GM15510 (cell line): ENCODE data around the gene C20orf204.

ENCODE experiments used
- POLR2A ChIP-seq: IDR thresholded peaks from 3 replicates; pipeline ENCODE4 v1.6.1; 2011; ENCODE audit warnings: borderline replicate concordance; ENCODE audit not compliant: insufficient read length; ENCODE audit errors: extremely low read depth

C20orf204 gene

DNA sequence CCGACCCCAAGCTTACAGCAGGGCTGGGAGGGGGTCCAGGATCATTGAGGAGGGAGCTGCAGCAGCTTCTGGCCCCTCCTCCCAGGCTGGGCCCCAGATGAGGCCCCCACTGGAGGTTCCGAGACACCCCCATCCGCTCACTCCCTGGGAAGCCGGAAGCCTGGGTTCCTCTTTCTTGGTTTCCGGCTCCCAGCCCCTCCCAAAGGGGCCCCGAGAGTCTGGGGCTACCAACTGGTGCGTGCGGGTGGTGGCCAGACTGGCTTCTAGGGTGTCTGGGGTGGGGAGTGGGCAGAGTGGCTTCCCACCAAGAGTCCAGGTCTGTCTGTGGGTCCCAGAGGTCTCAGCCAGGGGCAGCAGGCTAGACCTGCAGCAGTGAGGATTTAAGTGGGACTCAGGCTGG is 41.1 kb downstream of the C20orf204 start:
- peak; percentile 47 for TF ChIP-seq POLR2A

DNA sequence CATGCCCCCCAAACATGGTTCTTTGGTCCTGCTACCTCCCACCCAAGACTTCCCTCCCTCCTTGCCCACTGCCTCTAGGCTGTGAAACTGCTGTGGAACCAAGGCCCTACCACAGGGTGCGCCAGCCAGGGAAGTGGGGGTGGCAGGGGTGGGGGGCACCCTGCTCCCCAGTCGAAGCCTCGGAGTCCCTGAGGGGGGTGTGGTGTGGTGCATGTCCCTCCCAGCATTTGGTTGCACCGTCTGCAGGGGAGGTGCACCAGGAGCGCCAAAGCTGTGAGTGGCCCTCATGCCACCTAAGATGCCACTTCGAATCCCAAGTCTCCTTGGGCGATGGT is 41.5 kb downstream of the C20orf204 start:
- TF ChIP-seq POLR2A = no peak

DNA sequence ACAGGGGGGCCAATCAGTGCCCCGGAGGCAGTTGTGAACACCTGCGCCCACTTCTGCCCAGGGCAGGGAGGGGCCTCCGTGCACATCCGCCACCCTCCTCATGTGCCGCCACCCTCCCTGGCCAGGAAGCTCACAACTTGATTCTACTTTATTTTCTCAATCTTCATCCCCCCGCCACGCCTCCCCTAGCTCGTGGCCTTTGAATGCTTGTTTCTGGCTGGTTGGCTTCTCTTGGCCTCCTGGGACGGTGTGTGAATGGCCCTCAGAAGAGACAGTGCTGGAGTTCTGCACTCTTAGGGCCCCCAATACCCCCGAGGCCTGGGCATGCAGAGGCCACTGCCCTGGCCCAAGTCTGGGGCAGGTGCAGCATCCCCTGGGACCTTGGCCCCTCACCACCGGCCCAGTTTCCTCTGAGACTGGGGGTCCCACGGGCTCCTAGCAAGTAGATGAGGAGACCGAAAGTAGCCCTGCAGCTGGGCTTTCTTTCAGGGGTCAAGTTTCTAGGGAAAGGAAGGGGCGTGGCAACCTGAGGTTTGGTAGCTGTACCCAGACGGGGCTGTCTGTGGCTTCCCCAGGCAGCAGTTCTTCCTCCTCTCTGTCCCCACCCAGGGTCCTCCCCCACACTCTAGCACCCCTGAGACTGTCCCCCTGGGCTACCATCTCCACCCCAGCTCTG is 42.0 kb downstream of the C20orf204 start:
- TF ChIP-seq POLR2A = no peak

DNA sequence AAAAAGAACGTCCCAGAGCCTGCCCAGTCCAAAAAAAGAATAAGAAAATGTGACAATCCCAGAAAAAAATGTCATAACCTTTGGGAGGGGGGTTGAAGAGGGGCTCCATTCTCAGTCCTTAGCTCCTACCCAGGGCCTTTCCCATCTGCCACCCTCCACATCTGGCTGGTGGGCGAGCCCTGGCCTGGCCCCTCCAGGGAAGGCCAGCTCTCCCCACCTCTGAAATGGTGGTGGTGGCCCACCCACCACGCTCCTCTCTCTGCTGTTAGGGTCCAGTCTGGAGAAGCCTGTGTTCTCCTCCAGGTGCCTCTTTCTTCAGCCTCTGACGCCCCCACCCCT is 42.9 kb downstream of the C20orf204 start:
- TF ChIP-seq POLR2A = no peak

DNA sequence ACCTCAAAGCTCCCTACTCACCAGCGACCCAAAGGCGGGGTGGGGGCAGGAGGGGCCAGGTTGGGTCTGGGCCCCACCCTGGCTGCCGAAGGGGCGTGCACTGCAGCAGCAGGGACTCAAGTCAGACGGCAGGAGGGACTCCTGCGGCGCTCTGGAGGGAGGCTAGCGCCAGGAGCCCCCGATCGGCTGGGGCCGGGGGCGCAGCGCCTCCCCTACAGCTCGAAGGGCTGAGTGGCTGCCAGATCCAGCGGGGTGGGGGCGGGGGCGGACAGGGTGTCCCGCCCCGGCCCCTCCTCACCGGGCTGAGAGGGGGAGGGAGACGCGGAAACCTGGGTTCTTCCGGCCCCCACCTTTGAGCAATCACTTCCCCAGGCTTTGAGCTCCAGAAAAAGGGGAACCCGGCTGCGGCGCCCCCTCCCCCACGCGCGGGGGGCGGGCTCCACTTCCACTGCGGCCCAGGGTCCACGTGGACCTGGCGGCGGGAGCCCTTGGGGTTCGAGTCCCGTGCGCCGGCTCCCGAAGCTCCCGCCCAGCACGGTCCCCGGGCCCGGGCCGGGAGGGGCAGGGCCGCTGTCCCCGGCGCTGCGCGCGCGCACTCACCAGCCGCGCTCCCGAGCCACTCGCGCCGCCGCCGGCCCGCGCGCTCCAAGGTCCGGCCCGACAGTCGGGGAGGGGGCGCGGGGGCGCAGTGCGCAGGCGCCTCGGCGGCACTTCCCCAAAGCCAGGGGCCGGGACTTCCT is 43.5 kb downstream of the C20orf204 start, which contains the start of gene RGS19:
Gene RGS19 (minus strand): TSS at position 246 of the 740 bp plus-strand sequence. CDS start 2,632 bp downstream, outside the sequence.
- peak; percentile 45 for TF ChIP-seq POLR2A

DNA sequence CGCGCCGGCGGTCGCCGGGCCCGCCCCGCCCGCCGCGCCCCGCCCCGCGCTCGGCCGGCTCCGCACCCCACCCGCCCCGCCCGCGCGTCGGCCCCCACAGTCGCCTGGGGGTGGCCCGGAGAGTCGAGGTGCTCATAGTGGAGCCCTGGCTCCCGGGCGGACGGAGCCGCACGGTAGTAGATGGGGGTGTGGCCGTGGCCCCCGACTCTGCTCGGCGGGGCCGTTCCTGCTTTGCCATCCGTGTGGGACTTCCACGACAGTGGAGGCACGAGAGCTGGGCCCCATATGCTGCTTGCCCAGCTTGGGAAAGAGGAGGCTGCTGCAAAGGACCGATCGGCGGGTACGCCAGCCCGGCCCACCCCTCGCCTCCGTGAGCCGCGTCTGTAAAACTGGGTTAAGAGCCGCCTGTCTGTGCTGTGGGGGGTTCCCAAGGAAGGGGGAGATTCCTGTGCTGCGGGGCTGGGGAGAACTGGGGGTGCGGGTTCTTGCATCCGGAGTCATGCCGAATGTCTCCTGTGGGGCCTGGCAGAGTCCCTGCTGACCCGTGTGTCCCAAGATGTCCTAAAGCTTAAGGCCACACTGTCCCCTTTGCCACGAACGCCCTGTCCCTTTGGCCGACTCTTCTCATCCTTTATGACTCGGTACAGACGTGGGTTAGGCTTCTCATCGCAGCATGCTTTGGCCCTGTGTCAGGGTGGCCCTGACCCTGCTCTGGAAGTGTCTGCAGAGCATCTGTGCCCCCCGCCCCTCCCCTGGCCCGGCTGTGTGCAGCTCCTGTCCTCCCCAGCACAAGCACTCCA is 44.2 kb downstream of the C20orf204 start, which contains the start of gene OPRL1:
Gene OPRL1 (plus strand): TSS at position 70 of the 800 bp plus-strand sequence. CDS start 12,639 bp downstream, outside the sequence.
- no peak for TF ChIP-seq POLR2A

DNA sequence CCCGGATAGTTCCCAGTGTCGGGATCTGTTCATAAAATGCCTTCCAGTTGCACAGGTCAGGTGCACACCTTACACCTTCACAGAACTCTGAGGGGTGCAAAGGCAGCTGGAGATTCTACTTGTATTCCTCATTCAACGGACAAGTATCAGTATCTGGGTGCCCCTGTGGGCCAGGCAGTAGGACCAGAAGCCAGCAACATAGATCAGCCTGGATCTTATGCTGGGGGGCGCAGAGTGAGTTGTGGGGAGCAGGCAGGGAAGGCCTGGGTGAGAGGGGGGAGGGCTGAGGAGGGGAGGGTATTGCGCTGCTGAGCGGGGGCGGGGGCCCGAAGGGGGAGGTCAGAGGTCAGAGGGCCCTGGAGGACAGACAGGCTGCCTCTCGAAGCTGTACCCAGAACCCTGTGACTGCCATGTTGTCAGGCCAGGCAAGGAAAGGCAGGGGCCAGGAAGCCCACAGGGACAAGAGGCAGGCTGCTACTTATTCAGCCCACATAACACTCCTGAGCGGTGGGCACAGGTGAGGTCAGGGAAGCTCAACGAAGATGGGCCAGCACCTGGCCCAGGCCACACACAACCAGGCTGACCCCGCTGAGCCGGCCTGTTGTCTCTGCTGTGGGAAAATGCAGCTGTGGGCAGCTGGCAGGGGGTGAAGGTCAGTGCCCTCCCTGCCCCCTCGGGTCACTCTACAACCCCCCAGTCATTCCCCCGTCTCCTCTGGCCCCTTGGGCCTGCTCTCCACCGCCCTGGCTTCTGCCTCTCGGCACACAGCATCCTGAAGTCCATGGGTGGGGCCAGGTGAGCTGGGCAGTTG is 45.0 kb downstream of the C20orf204 start:
- no peak for TF ChIP-seq POLR2A

DNA sequence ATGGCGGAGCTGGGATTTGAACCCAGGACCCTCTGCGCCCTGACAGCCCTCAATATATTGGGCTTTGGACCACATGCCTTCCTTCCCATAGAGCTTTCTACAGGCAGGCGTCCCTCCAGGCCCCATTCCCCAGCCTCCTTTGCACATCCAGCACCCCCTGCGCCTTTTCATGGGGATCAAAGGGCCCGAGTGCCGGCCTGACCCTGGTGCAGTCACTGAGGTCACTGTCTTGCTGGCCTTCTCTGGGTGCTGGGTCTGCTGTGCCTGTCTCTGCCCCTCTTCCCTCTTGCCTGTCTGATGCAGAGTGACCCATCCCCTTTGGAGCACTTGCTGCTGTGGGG is 45.6 kb downstream of the C20orf204 start:
- no peak for TF ChIP-seq POLR2A

DNA sequence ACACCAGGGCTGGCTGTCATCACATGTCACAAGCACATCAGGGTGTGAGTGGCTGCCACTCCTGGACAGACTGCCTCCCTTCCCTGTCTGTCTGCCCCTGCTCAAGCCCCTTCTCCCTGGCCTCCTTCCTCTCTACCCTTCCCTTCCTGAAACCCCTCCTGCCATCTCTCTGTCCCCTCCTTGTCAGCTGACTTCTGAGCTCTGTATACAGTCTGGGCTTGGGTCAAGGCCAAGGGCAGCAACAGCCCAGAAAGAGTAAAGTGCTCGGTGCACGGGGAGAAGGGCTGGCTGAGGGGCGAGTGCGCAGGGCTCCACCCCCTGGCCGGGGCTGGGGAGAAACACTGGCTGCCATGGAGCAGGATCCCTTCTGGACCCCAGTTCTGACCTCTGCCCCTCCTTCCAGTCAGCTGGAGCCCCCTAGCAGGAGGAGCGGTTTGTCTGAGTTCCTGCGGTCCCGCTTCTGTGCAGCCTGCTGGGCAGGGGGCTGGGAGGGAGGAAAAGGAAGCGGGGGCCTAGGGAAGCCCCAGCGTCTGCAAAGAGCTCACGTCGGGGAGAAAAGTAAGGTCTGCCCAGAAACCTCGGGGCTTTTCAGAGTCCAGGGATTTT is 46.2 kb downstream of the C20orf204 start:
- TF ChIP-seq POLR2A = no peak

DNA sequence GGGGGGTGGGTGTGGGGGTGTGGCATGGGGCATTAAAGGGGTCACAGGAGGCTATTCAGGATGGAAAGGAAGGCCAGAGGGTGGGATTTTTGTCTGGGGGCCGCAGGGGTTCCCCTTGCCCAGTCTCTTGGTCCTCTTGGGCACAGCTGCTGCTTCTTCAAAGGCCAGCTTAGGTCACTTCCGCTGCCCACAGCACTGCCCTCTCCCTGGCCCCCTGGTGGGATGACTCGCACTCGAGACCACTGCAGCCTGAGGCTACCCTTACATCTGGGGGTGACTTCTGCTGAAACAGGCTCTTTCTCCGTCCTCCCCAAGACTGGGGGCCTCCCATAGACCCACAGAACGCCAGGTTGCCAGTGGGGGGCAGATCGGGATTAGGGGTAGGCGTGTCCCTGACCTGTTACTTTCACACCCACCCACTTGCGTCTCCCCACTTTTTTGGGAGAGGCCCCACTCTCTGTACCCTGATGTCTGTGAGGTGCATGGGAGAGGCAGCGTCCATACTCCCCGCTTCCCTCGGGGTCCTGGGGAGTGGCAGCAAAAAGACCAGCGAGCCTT is 46.9 kb downstream of the C20orf204 start:
- TF ChIP-seq POLR2A = no peak

DNA sequence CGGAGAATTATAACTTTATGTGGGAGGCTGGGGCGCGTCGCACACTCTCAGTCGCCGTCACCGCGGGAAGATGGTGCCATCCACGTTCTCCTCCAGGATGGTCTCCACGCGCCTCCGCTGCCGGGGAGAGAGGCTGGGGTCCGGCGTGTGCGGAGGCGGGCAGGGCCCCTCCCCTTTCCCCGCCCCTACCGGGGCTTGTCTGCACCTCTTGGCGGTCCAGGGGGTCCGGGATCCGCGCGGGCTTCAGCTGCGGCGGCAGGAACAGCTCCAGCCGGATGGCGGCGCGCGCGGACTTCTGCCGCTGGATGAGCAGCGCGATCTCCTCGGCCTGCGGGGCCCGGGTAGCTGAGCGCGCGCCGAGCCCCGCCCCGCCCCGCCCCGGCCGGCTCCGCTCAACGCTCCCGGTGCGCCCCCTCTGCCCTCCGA is 47.4 kb downstream of the C20orf204 start:
- no peak for TF ChIP-seq POLR2A

DNA sequence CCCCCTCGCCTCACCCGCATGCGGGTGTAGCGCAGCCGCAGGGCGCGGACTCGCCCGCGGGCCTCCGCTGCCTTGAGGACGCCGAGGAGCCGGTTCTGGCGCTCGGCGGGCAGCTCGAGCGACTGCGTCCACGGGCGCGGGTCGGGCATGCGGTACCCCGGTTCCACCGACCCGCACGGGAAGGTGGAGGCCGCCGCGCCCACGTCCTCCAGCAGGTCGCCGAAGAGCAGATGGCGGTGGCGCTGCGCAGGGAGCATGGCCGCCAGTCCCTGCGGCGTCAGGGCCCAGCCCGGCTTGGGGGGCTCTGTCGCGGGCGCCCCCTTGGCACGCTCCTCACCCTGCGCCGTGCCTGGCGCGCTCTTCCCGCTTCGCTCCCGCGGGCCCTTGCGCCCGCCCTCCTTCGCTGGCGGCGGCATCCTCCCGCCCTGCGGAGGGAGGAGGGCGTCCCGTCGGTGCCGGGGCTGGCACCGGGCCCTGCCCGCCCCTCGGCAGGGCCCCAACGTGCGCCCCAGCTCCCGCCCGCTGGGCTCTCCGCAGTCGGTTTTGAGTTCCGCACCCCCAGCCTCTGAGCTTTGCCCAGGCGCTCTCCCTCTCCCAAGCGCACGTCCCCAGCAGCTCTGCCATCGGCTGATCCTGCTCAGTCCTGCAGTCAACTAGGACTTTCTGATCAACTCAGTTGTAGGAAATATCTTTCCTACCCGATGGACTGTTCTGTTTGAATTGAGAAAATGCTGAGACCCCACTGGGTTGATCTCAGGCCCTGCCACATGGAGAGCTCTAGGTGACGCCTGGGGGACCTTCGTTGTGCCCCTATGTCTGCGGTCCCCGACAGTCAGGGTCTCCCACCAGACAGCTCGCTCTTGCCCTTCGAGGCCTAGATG is 48.1 kb downstream of the C20orf204 start, which contains the start of gene LKAAEAR1:
Gene LKAAEAR1 (minus strand): TSS at position 595 of the 881 bp plus-strand sequence. CDS start 179 bp downstream, at position 416.
- no peak for TF ChIP-seq POLR2A

DNA sequence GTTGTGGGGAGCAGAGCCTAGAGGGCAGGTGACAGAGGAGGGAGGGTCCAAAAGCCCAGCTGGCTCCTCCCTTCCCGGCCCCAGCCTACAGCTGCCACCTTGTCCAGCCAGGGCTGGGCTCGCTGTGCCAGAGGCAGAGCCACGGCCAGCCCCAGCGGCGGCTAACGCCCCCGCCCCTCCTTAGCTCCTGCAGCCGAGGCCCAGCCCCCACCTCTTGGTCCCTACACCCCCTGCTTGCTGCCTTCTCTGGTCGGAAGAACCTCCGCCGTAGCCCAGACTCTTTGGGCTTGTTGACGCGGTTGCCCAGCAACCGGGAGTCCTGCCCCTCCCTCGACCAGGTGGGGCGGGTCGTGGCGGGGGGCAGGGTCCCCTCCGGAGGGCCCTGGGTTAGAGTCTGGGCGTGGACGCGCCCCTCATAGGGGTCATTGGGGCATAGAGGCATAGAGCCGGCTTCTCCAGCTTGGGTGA is 48.7 kb downstream of the C20orf204 start:
- no peak for TF ChIP-seq POLR2A
